GM23338 (cell line): Measurements from ENCODE around the gene SMOC1. TPM values are rescaled to one million over a fixed set of nuclear protein-coding genes. Genes with fewer than 3 reads are reported as not detected.

ENCODE experiments used
- ATAC-seq: fragments of 200-7000 bp; cut with Tn5 transposase; 3 replicates; pipeline ENCODE4 v1.9.1; 2020
- DNase-seq: peaks from one replicate; pipeline ENCODE4 v3.0.0-alpha.2; 2015; ENCODE audit warnings: low spot score
- H2AFZ ChIP-seq: fragments of 200-600 bp; sonication (generic); 2 replicates; pipeline ENCODE4 v1.8.0; 2016; ENCODE audit warnings: antibody characterized with exemption, mild to moderate bottlenecking, moderate library complexity
- H3F3A ChIP-seq: fragments of 200-600 bp; sonication (generic); replicated peaks from 2 replicates; pipeline ENCODE4 v1.8.0; 2017; ENCODE audit warnings: antibody characterized with exemption, mixed run types, low read depth
- H3K27ac ChIP-seq: fragments of 200-600 bp; sonication (generic); 2 replicates; pipeline ENCODE4 v1.6.1; 2016; ENCODE audit warnings: low read depth
- H3K27me3 ChIP-seq: fragments of 200-600 bp; sonication (generic); 2 replicates; pipeline ENCODE4 v1.8.0; 2016; ENCODE audit warnings: mild to moderate bottlenecking, mixed run types, moderate library complexity; ENCODE audit not compliant: insufficient read depth
- H3K36me3 ChIP-seq: fragments of 200-600 bp; sonication (generic); 2 replicates; pipeline ENCODE4 v1.8.0; 2016; ENCODE audit warnings: mild to moderate bottlenecking; ENCODE audit not compliant: insufficient read depth
- H3K4me1 ChIP-seq: fragments of 200-600 bp; sonication (generic); 2 replicates; pipeline ENCODE4 v1.8.0; 2016; ENCODE audit warnings: mild to moderate bottlenecking, moderate library complexity; ENCODE audit not compliant: insufficient read depth
- H3K4me2 ChIP-seq: fragments of 200-600 bp; sonication (generic); 2 replicates; pipeline ENCODE4 v1.7.1; 2017; ENCODE audit warnings: mixed run types
- H3K4me3 ChIP-seq: fragments of 200-600 bp; sonication (generic); 2 replicates; pipeline ENCODE4 v1.6.1; 2016; ENCODE audit warnings: mixed run types
- H3K79me2 ChIP-seq: fragments of 200-600 bp; sonication (generic); replicated peaks from 2 replicates; pipeline ENCODE4 v1.8.0; 2017; ENCODE audit warnings: mild to moderate bottlenecking; ENCODE audit not compliant: insufficient read depth
- H3K9me2 ChIP-seq: fragments of 200-600 bp; sonication (generic); 2 replicates; pipeline ENCODE4 v1.8.0; 2017; ENCODE audit not compliant: insufficient read depth
- H4K20me1 ChIP-seq: fragments of 200-600 bp; sonication (generic); replicated peaks from 2 replicates; pipeline ENCODE4 v1.8.0; 2017; ENCODE audit warnings: mild to moderate bottlenecking; ENCODE audit not compliant: insufficient read depth
- H3K27ac Mint-ChIP-seq: 2 replicates; pipeline ENCODE4 v1.8.0; 2020; ENCODE audit warnings: inconsistent platforms, mild to moderate bottlenecking, moderate library complexity, mixed read lengths
- H3K27me3 Mint-ChIP-seq: 3 replicates; pipeline ENCODE4 v1.8.0; 2022; ENCODE audit warnings: low read depth, mild to moderate bottlenecking, moderate library complexity, mixed read lengths, inconsistent platforms; ENCODE audit not compliant: insufficient read depth, poor library complexity
- H3K36me3 Mint-ChIP-seq: 3 replicates; pipeline ENCODE4 v1.8.0; 2021; ENCODE audit warnings: low read depth, mild to moderate bottlenecking, inconsistent platforms, moderate library complexity, mixed read lengths
- H3K4me1 Mint-ChIP-seq: 3 replicates; pipeline ENCODE4 v1.8.0; 2020; ENCODE audit warnings: mild to moderate bottlenecking, inconsistent platforms, mixed read lengths
- H3K4me3 Mint-ChIP-seq: 3 replicates; pipeline ENCODE4 v1.8.0; 2021; ENCODE audit warnings: moderate library complexity, mild to moderate bottlenecking, inconsistent platforms, mixed read lengths
- H3K9me3 Mint-ChIP-seq: 3 replicates; pipeline ENCODE4 v1.8.0; 2020; ENCODE audit warnings: moderate library complexity, mild to moderate bottlenecking, inconsistent platforms, mixed read lengths
- JUNB ChIP-seq: IDR thresholded peaks from one replicate; pipeline ENCODE4 v1.6.1; 2016; ENCODE audit warnings: antibody characterized with exemption; ENCODE audit not compliant: unreplicated experiment
- POLR2AphosphoS5 ChIP-seq: IDR thresholded peaks from 2 replicates; pipeline ENCODE4 v1.6.1; 2016; ENCODE audit warnings: antibody characterized with exemption, low read depth
- STAT1 ChIP-seq: IDR thresholded peaks from one replicate; pipeline ENCODE4 v1.6.1; 2016; ENCODE audit warnings: antibody characterized with exemption; ENCODE audit not compliant: unreplicated experiment
- ZNF331 ChIP-seq: fragments of 250-450 bp; sonication (Bioruptor Pico); IDR thresholded peaks from 2 replicates; pipeline ENCODE4 v1.5.0; 2020; ENCODE audit warnings: low read depth, mild to moderate bottlenecking, moderate library complexity
- polyA plus RNA-seq: library from polyadenylated mRNA; unstranded; fragments of >200 nt; fragmentation: Nextera tagmentation; extraction: Ambion mirVana; gene quantifications from 2 replicates; pipeline ENCODE4 v1.2.1, GENCODE V29; 2016
- total RNA-seq: library from RNA; depleted of rRNA; stranded (reverse); fragments of >200 nt; shearing (Covaris generic); gene quantifications from 2 replicates; pipeline ENCODE4 v1.2.3, GENCODE V29; 2014
- TF ChIP-seq, protein P1 (sequence below): IDR thresholded peaks from one replicate; pipeline ENCODE4 v1.6.1; 2018; ENCODE audit warnings: antibody characterized with exemption; ENCODE audit not compliant: unreplicated experiment
- TF ChIP-seq, protein P2 (sequence below): IDR thresholded peaks from 2 replicates; pipeline ENCODE4 v1.6.1; 2016; ENCODE audit warnings: antibody characterized with exemption
- TF ChIP-seq, protein P3 (sequence below): fragments of 250-450 bp; sonication (Bioruptor Pico); IDR thresholded peaks from 2 replicates; pipeline ENCODE4 v1.5.0; 2020; ENCODE audit warnings: mild to moderate bottlenecking, moderate library complexity

The SMOC1 gene
- total and polyA plus RNA-seq, 2 experiments from 2014 or later = 0.79 to 1.6 TPM

DNA sequence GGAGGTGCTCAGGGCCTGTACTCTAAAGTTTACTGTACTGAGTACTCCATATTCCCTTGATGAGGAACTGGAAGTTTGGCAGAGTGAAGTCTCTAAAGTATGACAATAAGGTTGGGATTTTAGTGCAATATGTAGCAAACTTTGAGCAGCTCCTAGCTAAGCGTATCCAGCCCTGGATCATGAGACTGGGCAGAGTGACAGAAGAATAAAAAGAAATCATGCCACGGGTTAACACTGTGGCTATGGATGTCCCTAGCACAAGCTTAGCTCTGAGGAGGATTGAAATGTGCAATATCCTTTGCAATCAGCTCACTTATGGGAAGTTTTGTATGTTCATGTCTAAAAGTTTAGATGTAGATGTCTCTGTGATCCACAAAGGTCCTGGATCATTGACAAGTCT, 114.1 kb downstream of the SMOC1 start:
- Histone ChIP-seq H3K27ac (no peak overlapping the region), H3K36me3 (no peaks in the 10 kb centered on the region), H3F3A (no peaks in the 10 kb centered on the region), H3K4me2 (no peak overlapping the region), H2AFZ (no peak overlapping the region), H3K9me2 (peaks cover 4% of the 10 kb centered on the region; the same call in 1 of the 2 replicates), H3K27me3 (no peaks in the 10 kb centered on the region), H4K20me1 (no peaks in the 10 kb centered on the region), H3K4me1 (0 out of 2 replicates have a peak, but pooled peaks cover under 1% of the 10 kb centered on the region), H3K4me3 (no peak overlapping the region), H3K79me2 (no peaks in the 10 kb centered on the region)
- no peak for DNase-seq
- TF ChIP-seq, protein P1, sequence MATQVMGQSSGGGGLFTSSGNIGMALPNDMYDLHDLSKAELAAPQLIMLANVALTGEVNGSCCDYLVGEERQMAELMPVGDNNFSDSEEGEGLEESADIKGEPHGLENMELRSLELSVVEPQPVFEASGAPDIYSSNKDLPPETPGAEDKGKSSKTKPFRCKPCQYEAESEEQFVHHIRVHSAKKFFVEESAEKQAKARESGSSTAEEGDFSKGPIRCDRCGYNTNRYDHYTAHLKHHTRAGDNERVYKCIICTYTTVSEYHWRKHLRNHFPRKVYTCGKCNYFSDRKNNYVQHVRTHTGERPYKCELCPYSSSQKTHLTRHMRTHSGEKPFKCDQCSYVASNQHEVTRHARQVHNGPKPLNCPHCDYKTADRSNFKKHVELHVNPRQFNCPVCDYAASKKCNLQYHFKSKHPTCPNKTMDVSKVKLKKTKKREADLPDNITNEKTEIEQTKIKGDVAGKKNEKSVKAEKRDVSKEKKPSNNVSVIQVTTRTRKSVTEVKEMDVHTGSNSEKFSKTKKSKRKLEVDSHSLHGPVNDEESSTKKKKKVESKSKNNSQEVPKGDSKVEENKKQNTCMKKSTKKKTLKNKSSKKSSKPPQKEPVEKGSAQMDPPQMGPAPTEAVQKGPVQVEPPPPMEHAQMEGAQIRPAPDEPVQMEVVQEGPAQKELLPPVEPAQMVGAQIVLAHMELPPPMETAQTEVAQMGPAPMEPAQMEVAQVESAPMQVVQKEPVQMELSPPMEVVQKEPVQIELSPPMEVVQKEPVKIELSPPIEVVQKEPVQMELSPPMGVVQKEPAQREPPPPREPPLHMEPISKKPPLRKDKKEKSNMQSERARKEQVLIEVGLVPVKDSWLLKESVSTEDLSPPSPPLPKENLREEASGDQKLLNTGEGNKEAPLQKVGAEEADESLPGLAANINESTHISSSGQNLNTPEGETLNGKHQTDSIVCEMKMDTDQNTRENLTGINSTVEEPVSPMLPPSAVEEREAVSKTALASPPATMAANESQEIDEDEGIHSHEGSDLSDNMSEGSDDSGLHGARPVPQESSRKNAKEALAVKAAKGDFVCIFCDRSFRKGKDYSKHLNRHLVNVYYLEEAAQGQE = no peak
- no peak for TF ChIP-seq ZNF331 (CRISPR knock-in tag)
- no peak for TF ChIP-seq JUNB
- no peak for TF ChIP-seq POLR2AphosphoS5
- TF ChIP-seq, protein P2, sequence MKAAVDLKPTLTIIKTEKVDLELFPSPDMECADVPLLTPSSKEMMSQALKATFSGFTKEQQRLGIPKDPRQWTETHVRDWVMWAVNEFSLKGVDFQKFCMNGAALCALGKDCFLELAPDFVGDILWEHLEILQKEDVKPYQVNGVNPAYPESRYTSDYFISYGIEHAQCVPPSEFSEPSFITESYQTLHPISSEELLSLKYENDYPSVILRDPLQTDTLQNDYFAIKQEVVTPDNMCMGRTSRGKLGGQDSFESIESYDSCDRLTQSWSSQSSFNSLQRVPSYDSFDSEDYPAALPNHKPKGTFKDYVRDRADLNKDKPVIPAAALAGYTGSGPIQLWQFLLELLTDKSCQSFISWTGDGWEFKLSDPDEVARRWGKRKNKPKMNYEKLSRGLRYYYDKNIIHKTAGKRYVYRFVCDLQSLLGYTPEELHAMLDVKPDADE = no peak
- TF ChIP-seq STAT1 = no peak
- H3K27ac Mint-ChIP-seq = no peak overlapping the region
- H3K9me3 Mint-ChIP-seq = no peaks in the 10 kb centered on the region
- no peak for ATAC-seq
- peaks cover 6% of the 10 kb centered on the region for H3K27me3 Mint-ChIP-seq
- peaks cover 10% of the 10 kb centered on the region for H3K4me1 Mint-ChIP-seq
- H3K4me3 Mint-ChIP-seq = no peak overlapping the region
- H3K36me3 Mint-ChIP-seq = no peaks in the 10 kb centered on the region

DNA sequence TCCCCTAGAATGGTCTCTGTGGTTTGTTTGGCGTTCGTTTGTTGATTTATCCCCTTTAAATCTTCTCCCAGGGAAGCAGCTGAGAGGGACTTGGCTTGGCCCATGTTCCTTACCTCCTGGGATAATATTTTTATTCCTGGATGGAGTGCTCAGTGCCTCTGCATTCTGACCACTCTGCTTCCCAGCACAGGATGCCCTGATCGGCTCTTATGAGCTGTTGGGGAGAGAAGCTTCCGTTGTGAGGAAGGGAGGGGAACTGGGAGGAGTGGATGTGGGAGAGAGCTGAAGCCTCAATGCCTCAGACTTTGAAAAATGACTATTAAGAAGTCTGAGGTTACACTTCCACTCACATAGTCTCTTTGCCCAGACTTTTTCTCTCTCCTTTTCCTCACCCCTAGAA, 114.8 kb downstream of the SMOC1 start:
- TF ChIP-seq, protein P3, sequence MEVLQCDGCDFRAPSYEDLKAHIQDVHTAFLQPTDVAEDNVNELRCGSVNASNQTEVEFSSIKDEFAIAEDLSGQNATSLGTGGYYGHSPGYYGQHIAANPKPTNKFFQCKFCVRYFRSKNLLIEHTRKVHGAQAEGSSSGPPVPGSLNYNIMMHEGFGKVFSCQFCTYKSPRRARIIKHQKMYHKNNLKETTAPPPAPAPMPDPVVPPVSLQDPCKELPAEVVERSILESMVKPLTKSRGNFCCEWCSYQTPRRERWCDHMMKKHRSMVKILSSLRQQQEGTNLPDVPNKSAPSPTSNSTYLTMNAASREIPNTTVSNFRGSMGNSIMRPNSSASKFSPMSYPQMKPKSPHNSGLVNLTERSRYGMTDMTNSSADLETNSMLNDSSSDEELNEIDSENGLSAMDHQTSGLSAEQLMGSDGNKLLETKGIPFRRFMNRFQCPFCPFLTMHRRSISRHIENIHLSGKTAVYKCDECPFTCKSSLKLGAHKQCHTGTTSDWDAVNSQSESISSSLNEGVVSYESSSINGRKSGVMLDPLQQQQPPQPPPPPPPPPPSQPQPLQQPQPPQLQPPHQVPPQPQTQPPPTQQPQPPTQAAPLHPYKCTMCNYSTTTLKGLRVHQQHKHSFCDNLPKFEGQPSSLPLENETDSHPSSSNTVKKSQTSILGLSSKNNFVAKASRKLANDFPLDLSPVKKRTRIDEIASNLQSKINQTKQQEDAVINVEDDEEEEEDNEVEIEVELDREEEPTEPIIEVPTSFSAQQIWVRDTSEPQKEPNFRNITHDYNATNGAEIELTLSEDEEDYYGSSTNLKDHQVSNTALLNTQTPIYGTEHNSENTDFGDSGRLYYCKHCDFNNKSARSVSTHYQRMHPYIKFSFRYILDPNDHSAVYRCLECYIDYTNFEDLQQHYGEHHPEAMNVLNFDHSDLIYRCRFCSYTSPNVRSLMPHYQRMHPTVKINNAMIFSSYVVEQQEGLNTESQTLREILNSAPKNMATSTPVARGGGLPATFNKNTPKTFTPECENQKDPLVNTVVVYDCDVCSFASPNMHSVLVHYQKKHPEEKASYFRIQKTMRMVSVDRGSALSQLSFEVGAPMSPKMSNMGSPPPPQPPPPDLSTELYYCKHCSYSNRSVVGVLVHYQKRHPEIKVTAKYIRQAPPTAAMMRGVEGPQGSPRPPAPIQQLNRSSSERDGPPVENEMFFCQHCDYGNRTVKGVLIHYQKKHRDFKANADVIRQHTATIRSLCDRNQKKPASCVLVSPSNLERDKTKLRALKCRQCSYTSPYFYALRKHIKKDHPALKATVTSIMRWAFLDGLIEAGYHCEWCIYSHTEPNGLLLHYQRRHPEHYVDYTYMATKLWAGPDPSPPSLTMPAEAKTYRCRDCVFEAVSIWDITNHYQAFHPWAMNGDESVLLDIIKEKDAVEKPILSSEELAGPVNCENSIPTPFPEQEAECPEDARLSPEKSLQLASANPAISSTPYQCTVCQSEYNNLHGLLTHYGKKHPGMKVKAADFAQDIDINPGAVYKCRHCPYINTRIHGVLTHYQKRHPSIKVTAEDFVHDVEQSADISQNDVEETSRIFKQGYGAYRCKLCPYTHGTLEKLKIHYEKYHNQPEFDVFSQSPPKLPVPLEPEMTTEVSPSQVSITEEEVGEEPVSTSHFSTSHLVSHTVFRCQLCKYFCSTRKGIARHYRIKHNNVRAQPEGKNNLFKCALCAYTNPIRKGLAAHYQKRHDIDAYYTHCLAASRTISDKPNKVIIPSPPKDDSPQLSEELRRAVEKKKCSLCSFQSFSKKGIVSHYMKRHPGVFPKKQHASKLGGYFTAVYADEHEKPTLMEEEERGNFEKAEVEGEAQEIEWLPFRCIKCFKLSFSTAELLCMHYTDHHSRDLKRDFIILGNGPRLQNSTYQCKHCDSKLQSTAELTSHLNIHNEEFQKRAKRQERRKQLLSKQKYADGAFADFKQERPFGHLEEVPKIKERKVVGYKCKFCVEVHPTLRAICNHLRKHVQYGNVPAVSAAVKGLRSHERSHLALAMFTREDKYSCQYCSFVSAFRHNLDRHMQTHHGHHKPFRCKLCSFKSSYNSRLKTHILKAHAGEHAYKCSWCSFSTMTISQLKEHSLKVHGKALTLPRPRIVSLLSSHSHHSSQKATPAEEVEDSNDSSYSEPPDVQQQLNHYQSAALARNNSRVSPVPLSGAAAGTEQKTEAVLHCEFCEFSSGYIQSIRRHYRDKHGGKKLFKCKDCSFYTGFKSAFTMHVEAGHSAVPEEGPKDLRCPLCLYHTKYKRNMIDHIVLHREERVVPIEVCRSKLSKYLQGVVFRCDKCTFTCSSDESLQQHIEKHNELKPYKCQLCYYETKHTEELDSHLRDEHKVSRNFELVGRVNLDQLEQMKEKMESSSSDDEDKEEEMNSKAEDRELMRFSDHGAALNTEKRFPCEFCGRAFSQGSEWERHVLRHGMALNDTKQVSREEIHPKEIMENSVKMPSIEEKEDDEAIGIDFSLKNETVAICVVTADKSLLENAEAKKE = no peak
- Histone ChIP-seq H2AFZ (no peak overlapping the region), H3K4me3 (no peak overlapping the region), H3K9me2 (peaks cover 6% of the 10 kb centered on the region; the same call in 1 of the 2 replicates), H3K27ac (no peak overlapping the region), H3K36me3 (no peaks in the 10 kb centered on the region), H3K27me3 (no peaks in the 10 kb centered on the region), H3K4me1 (no peaks in the 10 kb centered on the region), H3K4me2 (no peak overlapping the region), H4K20me1 (no peaks in the 10 kb centered on the region), H3F3A (no peaks in the 10 kb centered on the region), H3K79me2 (no peaks in the 10 kb centered on the region)
- H3K9me3 Mint-ChIP-seq = no peaks in the 10 kb centered on the region
- H3K36me3 Mint-ChIP-seq = no peaks in the 10 kb centered on the region
- peaks cover 9% of the 10 kb centered on the region; the same call in 2 of the 3 replicates for H3K4me1 Mint-ChIP-seq
- ATAC-seq (no peak), DNase-seq (no peak)
- no peak overlapping the region for H3K27ac Mint-ChIP-seq
- H3K27me3 Mint-ChIP-seq = peaks cover 6% of the 10 kb centered on the region
- no peak overlapping the region for H3K4me3 Mint-ChIP-seq
